ENCODE results near the gene RBMS3. TPM values are rescaled to one million over a fixed set of nuclear protein-coding genes. Genes with fewer than 3 reads are reported as not detected.

Gene RBMS3
- total and polyA plus RNA-seq, 2 of the 8 experiments (the other 6 are each of a cell fraction or from before 2014, with no cell fraction given) = 3.7 to 6.9 TPM

DNA sequence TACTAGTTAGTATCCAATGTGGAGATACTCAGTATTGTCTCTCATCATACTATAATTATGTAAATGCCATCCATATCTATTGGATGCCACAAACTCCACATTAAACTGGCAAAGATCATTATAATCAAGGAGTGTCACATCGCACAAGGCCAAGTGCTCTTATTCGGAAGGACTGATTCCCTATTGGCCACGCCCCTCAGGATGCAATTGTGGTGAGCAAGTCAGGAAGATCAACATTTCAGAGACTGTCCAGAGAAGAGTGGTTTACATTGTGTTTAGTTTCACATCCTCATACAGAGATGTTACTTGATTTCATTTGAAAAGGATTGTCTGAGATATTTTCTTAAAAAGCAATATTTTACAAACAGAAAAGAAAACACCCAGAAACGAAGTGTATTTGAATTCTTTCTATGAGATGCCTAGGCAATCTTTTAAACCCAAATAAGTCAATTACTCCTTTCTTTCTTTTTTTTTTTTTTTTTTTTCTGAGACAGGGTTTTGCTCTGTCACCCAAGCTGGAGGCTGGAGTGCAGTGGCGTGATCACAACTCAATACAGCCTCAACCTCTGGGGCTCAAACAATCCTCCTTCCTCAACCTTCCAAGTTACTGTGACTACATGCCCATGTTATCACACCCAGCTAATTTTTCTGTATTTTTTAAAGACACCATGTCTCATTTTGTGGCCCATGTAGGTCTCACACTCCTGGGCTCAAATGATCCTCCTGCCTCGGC, 369.1 kb downstream of the RBMS3 start:
- H3K9me3 ChIP-seq (ENCODE audit: insufficient read depth in 2 of 2, low read depth in 1 of 2, low read length in 1 of 2) = no peaks in the 10 kb centered on the region
- no peak overlapping the region for H3K4me2 ChIP-seq (ENCODE audit: insufficient read depth in 1 of 2, low read depth in 2 of 2, low read length in 2 of 2)
- H3K27me3 ChIP-seq (replicated peaks in 1 of 4; ENCODE audit: control insufficient read depth in 3 of 4, extremely low read depth in 1 of 4, insufficient read depth in 3 of 4, low read length in 3 of 4) = no peaks in the 10 kb centered on the region
- H4K91ac ChIP-seq (replicated peaks; ENCODE audit: insufficient read length, low read length) = no peak overlapping the region
- no peak overlapping the region for H4K8ac ChIP-seq (ENCODE audit: extremely low read depth, insufficient read depth, low read length)
- no peak overlapping the region for H3K23ac ChIP-seq (ENCODE audit: insufficient read length)
- POLR2A ChIA-PET (ENCODE audit: partially characterized antibody) = no interaction called here
- no peak overlapping the region for H2BK5ac ChIP-seq (ENCODE audit: low read depth, low read length)
- H3K4ac ChIP-seq (replicated peaks; ENCODE audit: insufficient read length, low read depth, low read length) = no peak overlapping the region
- no peak overlapping the region for H2AK5ac ChIP-seq (ENCODE audit: low read depth, low read length)
- H3K18ac ChIP-seq (ENCODE audit: extremely low read depth, low read length) = no peak overlapping the region
- H3K27ac ChIP-seq (ENCODE audit: low read depth, low read length) = no peak overlapping the region
- FAIRE-seq = no peak
- no peak overlapping the region for H2BK12ac ChIP-seq (ENCODE audit: low read depth, low read length)
- no peak overlapping the region for H3K9ac ChIP-seq (replicated peaks in 1 of 4; ENCODE audit: extremely low read depth in 1 of 4, low read depth in 3 of 4, low read length in 3 of 4)
- H3K23me2 ChIP-seq (ENCODE audit: low read depth, low read length) = no peaks in the 10 kb centered on the region
- H3K4me3 ChIP-seq (ENCODE audit: extremely low read depth in 1 of 4, insufficient read depth in 2 of 4, low read depth in 3 of 4, low read length in 4 of 4) = no peak overlapping the region
- H3K79me2 ChIP-seq (ENCODE audit: control insufficient read depth in 1 of 2, insufficient read depth in 2 of 2, low read length in 2 of 2) = no peaks in the 10 kb centered on the region
- no peak overlapping the region for H2BK15ac ChIP-seq (ENCODE audit: low read length)
- H2BK120ac ChIP-seq (replicated peaks; ENCODE audit: low read depth, low read length) = no peak overlapping the region
- H3K56ac ChIP-seq (replicated peaks; ENCODE audit: insufficient read length, low read depth, low read length) = no peak overlapping the region
- H3K79me1 ChIP-seq (ENCODE audit: low read depth, low read length) = no peaks in the 10 kb centered on the region
- no peak overlapping the region for H2AFZ ChIP-seq (ENCODE audit: low read length)
- H3K36me3 ChIP-seq (ENCODE audit: control insufficient read depth in 2 of 4, insufficient read depth in 4 of 4, low read length in 3 of 4) = no peaks in the 10 kb centered on the region
- H3K14ac ChIP-seq (ENCODE audit: insufficient read length) = no peak overlapping the region
- no peak overlapping the region for H4K5ac ChIP-seq (ENCODE audit: insufficient read length, low read depth, low read length)
- CTCF ChIA-PET (ENCODE audit: partially characterized antibody) = no interaction called here
- DNase-seq (ENCODE audit: low read depth in 1 of 2, low spot score in 2 of 2) = no peak
- no peaks in the 10 kb centered on the region for H4K20me1 ChIP-seq (replicated peaks in 1 of 2; ENCODE audit: control insufficient read depth in 1 of 2, insufficient read depth in 2 of 2, low read length in 2 of 2)
- 91% methylated on average over 5 of the region's 6 CpGs; no CpG with 5 or more reads in 1 of the 2 experiments for WGBS, 2 experiments (ENCODE audit: extremely low coverage in 1 of 2, insufficient coverage in 1 of 2, insufficient read length in 1 of 2, insufficient replicate concordance in 2 of 2, low coverage in 1 of 2, low lambda C conversion rate in 2 of 2, missing lambda C conversion rate in 1 of 2)
- H2BK20ac ChIP-seq (ENCODE audit: low read length) = no peak overlapping the region
- no peaks in the 10 kb centered on the region for H3K4me1 ChIP-seq (replicated peaks in 1 of 4; ENCODE audit: control insufficient read depth in 3 of 4, insufficient read depth in 4 of 4, low read length in 3 of 4)
- TF ChIP-seq SP1 (IDR thresholded peaks at IDR 0.05; ENCODE audit: low read depth, low read length) (no peak), EZH2 (IDR thresholded peaks at IDR 0.05; ENCODE audit: low read depth, low read length, severe bottlenecking) (no peak), MAFK (IDR thresholded peaks at IDR 0.05; ENCODE audit: low read depth, low read length) (no peak), HDAC2 (IDR thresholded peaks at IDR 0.05; ENCODE audit: borderline replicate concordance in 1 of 2, low read depth in 2 of 2, low read length in 2 of 2) (no peak), POU5F1 (IDR thresholded peaks at IDR 0.05; ENCODE audit: low read depth, low read length) (no peak), CHD1 (IDR thresholded peaks at IDR 0.05; ENCODE audit: low read depth, low read length) (no peak), PHF8 (conservative IDR thresholded peaks at IDR 0.05; ENCODE audit: low read depth, low read length) (no peak), RNF2 (IDR thresholded peaks at IDR 0.05; ENCODE audit: borderline replicate concordance, low read depth, low read length, missing control alignments, poor library complexity, severe bottlenecking) (no peak), CEBPB (IDR thresholded peaks at IDR 0.05; ENCODE audit: low read depth, low read length) (no peak)
- TF ChIP-seq, protein P1, sequence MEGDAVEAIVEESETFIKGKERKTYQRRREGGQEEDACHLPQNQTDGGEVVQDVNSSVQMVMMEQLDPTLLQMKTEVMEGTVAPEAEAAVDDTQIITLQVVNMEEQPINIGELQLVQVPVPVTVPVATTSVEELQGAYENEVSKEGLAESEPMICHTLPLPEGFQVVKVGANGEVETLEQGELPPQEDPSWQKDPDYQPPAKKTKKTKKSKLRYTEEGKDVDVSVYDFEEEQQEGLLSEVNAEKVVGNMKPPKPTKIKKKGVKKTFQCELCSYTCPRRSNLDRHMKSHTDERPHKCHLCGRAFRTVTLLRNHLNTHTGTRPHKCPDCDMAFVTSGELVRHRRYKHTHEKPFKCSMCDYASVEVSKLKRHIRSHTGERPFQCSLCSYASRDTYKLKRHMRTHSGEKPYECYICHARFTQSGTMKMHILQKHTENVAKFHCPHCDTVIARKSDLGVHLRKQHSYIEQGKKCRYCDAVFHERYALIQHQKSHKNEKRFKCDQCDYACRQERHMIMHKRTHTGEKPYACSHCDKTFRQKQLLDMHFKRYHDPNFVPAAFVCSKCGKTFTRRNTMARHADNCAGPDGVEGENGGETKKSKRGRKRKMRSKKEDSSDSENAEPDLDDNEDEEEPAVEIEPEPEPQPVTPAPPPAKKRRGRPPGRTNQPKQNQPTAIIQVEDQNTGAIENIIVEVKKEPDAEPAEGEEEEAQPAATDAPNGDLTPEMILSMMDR (IDR thresholded peaks at IDR 0.05; ENCODE audit: control extremely low read depth in 1 of 3, insufficient read depth in 1 of 3, low read depth in 1 of 3, low read length in 3 of 3) = no peak
